ENCODE results near the gene AK8. TPM values are rescaled to one million over a fixed set of nuclear protein-coding genes. Genes with fewer than 3 reads are reported as not detected.

Gene AK8
- total RNA-seq, 1 donor from 2014 or later, result 2.1 TPM

DNA sequence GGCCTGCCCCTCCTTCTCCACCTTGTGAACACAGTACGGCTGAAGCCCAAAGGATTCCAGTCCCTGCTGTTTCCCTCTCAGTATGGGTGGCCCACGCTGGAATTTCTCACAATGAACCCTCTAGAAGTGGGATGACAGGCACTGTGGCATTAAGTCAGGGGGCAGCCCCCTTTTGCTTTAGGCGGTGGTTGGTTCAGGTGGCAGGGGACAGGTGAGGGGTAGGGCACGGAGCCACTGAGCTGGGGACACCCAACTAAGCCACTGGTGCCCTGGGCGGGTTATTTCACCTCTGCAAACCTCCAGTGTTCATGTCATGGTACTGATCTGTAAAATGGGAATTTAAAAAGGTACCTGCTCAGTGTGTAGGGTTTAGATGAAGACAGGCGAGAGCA, 8.2 kb upstream of the AK8 start:
- DNase-seq (ENCODE audit: low spot score in 2 of 2, unreplicated experiment in 2 of 2), result no peak
- H3K36me3 Mint-ChIP-seq, result no peaks in the 10 kb centered on the region
- TF ChIP-seq, protein P1, sequence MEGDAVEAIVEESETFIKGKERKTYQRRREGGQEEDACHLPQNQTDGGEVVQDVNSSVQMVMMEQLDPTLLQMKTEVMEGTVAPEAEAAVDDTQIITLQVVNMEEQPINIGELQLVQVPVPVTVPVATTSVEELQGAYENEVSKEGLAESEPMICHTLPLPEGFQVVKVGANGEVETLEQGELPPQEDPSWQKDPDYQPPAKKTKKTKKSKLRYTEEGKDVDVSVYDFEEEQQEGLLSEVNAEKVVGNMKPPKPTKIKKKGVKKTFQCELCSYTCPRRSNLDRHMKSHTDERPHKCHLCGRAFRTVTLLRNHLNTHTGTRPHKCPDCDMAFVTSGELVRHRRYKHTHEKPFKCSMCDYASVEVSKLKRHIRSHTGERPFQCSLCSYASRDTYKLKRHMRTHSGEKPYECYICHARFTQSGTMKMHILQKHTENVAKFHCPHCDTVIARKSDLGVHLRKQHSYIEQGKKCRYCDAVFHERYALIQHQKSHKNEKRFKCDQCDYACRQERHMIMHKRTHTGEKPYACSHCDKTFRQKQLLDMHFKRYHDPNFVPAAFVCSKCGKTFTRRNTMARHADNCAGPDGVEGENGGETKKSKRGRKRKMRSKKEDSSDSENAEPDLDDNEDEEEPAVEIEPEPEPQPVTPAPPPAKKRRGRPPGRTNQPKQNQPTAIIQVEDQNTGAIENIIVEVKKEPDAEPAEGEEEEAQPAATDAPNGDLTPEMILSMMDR (IDR thresholded peaks at IDR 0.05; ENCODE audit: unreplicated experiment), result no peak
- no peaks in the 10 kb centered on the region for H3K27me3 Mint-ChIP-seq (ENCODE audit: low read depth)
- H3K27ac Mint-ChIP-seq, result no peak overlapping the region
- no peaks in the 10 kb centered on the region for H3K4me1 Mint-ChIP-seq
- H3K4me3 Mint-ChIP-seq, result no peak overlapping the region
- no peaks in the 10 kb centered on the region for H3K9me3 Mint-ChIP-seq

DNA sequence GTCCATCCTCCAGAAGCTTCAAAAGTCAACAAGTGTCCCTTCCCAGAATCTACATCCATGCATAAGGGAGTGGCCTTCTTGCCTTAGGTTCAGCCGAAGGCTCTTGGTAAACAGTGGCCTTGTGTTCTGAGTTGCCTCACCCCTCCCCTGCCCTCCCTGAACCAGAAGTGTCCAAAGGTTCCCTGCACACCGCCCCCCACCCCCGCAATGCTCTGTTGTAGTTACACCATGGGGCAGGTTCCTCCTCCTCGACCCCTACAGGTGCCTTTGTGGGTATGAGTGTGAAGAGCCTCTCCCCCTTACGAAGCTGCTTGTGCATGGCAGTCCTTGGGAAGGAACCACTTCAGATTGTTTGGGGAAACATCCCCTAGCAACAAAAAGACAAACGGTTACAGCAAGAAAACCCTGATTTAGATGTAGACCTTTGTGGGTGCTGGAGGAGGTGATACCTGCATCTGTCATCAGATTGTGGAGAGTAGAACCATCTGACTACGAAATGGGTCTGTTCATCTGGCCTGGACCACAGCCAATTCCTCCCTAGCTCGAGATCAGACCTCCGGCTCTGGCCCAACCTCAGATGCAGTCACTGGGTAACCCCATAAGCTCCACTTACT, 7.7 kb upstream of the AK8 start:
- Mint-ChIP-seq H3K4me1 (no peaks in the 10 kb centered on the region), H3K27ac (no peak overlapping the region)

DNA sequence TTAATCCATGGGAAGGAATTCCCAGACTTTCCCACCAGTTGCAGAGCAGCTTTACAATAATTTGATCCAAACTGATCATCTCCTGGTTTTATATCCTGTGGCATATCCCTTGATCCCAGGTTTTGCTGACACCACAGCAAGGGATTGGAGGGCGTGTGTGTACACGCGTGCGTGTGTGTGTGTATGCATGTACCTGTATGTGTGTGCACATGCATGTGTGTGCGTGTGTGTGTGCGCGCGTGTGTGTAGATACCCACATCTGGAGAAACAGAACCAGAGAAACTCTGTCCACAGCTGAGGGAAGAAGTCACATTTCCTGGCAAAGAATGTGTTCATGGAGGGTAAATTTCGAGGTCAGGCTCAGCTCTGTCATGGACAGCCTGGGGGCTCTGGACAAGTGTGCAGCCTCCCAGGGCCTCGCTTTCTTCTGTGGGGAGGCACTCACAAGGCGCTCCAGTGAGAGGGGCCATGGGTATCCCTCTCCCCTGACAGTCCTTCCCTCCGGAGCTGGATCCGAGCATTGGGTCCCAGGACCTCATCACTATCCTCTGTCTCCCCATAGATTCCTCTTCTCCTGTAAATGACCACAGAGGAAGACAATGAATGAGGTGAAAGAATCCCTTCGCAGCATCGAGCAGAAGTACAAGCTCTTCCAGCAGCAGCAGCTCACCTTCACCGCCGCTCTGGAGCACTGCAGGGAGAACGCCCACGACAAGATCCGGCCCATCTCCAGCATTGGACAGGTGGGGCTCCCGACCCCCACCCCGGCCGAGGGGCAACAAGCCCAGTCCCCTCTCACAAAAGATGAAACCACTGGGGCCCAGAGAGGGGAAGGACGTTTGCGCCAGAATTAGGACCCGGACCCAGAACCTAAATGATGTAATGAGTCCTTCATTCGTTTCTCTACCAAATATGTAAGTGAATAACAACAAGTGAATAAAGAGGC, 5.5 kb upstream of the AK8 start:
- H3K4me1 Mint-ChIP-seq, result peaks cover 2% of the 10 kb centered on the region
- no peaks in the 10 kb centered on the region for H3K9me3 Mint-ChIP-seq
- H3K36me3 Mint-ChIP-seq, result no peaks in the 10 kb centered on the region
- no peak overlapping the region for H3K4me3 Mint-ChIP-seq
- no peak overlapping the region for H3K27ac Mint-ChIP-seq
- no peak for DNase-seq (ENCODE audit: low spot score in 2 of 2, unreplicated experiment in 2 of 2)
- no peaks in the 10 kb centered on the region for H3K27me3 Mint-ChIP-seq (ENCODE audit: low read depth)
- TF ChIP-seq, protein P1 (IDR thresholded peaks at IDR 0.05; ENCODE audit: unreplicated experiment), result no peak

More for the DNA sequence above, 7.7 kb upstream of the AK8 start:
- no peak for DNase-seq (ENCODE audit: low spot score in 2 of 2, unreplicated experiment in 2 of 2)
- Mint-ChIP-seq H3K9me3 (no peaks in the 10 kb centered on the region), H3K4me3 (no peak overlapping the region), H3K27me3 (ENCODE audit: low read depth) (no peaks in the 10 kb centered on the region), H3K36me3 (no peaks in the 10 kb centered on the region)
- TF ChIP-seq, protein P1 (IDR thresholded peaks at IDR 0.05; ENCODE audit: unreplicated experiment), result no peak

- Mint-ChIP-seq H3K27ac (no peak overlapping the region), H3K27me3 (ENCODE audit: low read depth) (no peaks in the 10 kb centered on the region), H3K36me3 (no peaks in the 10 kb centered on the region), H3K4me3 (no peak overlapping the region), H3K4me1 (peaks cover 2% of the 10 kb centered on the region), H3K9me3 (no peaks in the 10 kb centered on the region)
- TF ChIP-seq, protein P1 (IDR thresholded peaks at IDR 0.05; ENCODE audit: unreplicated experiment), result no peak
- DNase-seq (ENCODE audit: low spot score in 2 of 2, unreplicated experiment in 2 of 2), result no peak
These were observed 4.5 kb upstream of the AK8 start for GRCh38 chr9:132882616-132883015.

- H3K4me1 Mint-ChIP-seq, result peaks cover 2% of the 10 kb centered on the region
- no peaks in the 10 kb centered on the region for H3K9me3 Mint-ChIP-seq
- no peak overlapping the region for H3K27ac Mint-ChIP-seq
- H3K27me3 Mint-ChIP-seq (ENCODE audit: low read depth), result no peaks in the 10 kb centered on the region
- H3K4me3 Mint-ChIP-seq, result no peak overlapping the region
- no peaks in the 10 kb centered on the region for H3K36me3 Mint-ChIP-seq
- no peak for DNase-seq (ENCODE audit: low spot score in 2 of 2, unreplicated experiment in 2 of 2)
- TF ChIP-seq, protein P1 (IDR thresholded peaks at IDR 0.05; ENCODE audit: unreplicated experiment), result no peak
These were observed 3.7 kb upstream of the AK8 start for GRCh38 chr9:132881826-132882225.
